Osteoblast (primary cell): ENCODE data around the gene TTC39B. TPM values are rescaled to one million over a fixed set of nuclear protein-coding genes. Genes with fewer than 3 reads are reported as not detected.

Experiments used
- DNase-seq: peaks from one replicate; pipeline ENCODE4 v3.0.0; 2011; ENCODE audit warnings: low spot score, mixed read lengths; ENCODE audit not compliant: insufficient read length; ENCODE audit errors: missing footprints
- H2AFZ ChIP-seq: 2 replicates; pipeline ENCODE4 v1.6.0; 2011; ENCODE audit warnings: mild to moderate bottlenecking, low read length
- H3K27ac ChIP-seq: 2 replicates; pipeline ENCODE4 v1.5.1; 2011; ENCODE audit warnings: mild to moderate bottlenecking, low read depth, low read length, moderate library complexity
- H3K27me3 ChIP-seq: 2 replicates; pipeline ENCODE4 v1.6.0; 2012; ENCODE audit warnings: mild to moderate bottlenecking, control low read depth, inconsistent platforms, low read length, moderate library complexity; ENCODE audit not compliant: insufficient read depth
- H3K36me3 ChIP-seq: 2 replicates; pipeline ENCODE4 v1.5.1; 2011; ENCODE audit warnings: mild to moderate bottlenecking, low read length, control low read depth, moderate library complexity; ENCODE audit not compliant: insufficient read depth
- H3K4me1 ChIP-seq: 2 replicates; pipeline ENCODE4 v1.5.1; 2011; ENCODE audit warnings: mild to moderate bottlenecking, low read length, control low read depth, moderate library complexity; ENCODE audit not compliant: insufficient read depth
- H3K4me2 ChIP-seq: 2 replicates; pipeline ENCODE4 v1.6.0; 2011; ENCODE audit warnings: mild to moderate bottlenecking, low read length; ENCODE audit not compliant: insufficient read depth
- H3K4me3 ChIP-seq: fragments of 200-600 bp; sonication (generic); 3 replicates; pipeline ENCODE4 v1.5.1; 2012; ENCODE audit warnings: mild to moderate bottlenecking, low read length, inconsistent platforms; ENCODE audit not compliant: insufficient read depth
- H3K79me2 ChIP-seq: 2 replicates; pipeline ENCODE4 v1.6.0; 2012; ENCODE audit warnings: mild to moderate bottlenecking, low read length, control low read depth, inconsistent platforms; ENCODE audit not compliant: insufficient read depth
- H3K9me3 ChIP-seq: 2 replicates; pipeline ENCODE4 v1.5.1; 2011; ENCODE audit warnings: low read depth, low read length, control low read depth
- H4K20me1 ChIP-seq: 2 replicates; pipeline ENCODE4 v1.6.0; 2012; ENCODE audit warnings: mild to moderate bottlenecking, low read length, control low read depth; ENCODE audit not compliant: insufficient read depth
- CTCF ChIP-seq: IDR thresholded peaks from 2 replicates; pipeline ENCODE4 v1.5.1; 2011; ENCODE audit warnings: mild to moderate bottlenecking, low read depth, low read length, moderate library complexity; ENCODE audit errors: extremely low read depth
- total RNA-seq: library from RNA; depleted of rRNA; stranded (reverse); fragments of >200 nt; gene quantifications from 2 replicates; pipeline ENCODE4 v1.2.3, GENCODE V29; 2012

Gene TTC39B
- 14.1 and 18.5 TPM in 2 replicates for total RNA-seq

GRCh38 chr9:15306757-15307522 lies at the start of gene TTC39B:
Gene TTC39B, minus strand, starts transcription at chr9:15307216. Its CDS starts 91 bp downstream, at chr9:15307125.
- Histone ChIP-seq H3K9me3 (no peaks in the 10 kb centered on the region), H4K20me1 (no peaks in the 10 kb centered on the region), H3K79me2 (peaks cover 16% of the 10 kb centered on the region), H3K4me3 (peak within 1 kb of the TSS; percentile 93), H3K4me1 (peaks cover 13% of the 10 kb centered on the region), H3K36me3 (no peaks in the 10 kb centered on the region), H3K27me3 (no peaks in the 10 kb centered on the region), H3K27ac (peak within 1 kb of the TSS; percentile 66), H2AFZ (peak within 1 kb of the TSS; percentile 98), H3K4me2 (peak within 1 kb of the TSS; percentile 88)
- peak; percentile 97 for DNase-seq
- TF ChIP-seq CTCF, result no peak

GRCh38 chr9:15355669-15356068 lies 48.7 kb upstream of the TTC39B start:
- no peak overlapping the region for H3K4me3 ChIP-seq
- DNase-seq, result no peak
- no peaks in the 10 kb centered on the region for H3K27me3 ChIP-seq
- no peaks in the 10 kb centered on the region for H3K79me2 ChIP-seq
- no peaks in the 10 kb centered on the region for H3K9me3 ChIP-seq
- no peaks in the 10 kb centered on the region for H4K20me1 ChIP-seq
- no peaks in the 10 kb centered on the region for H3K4me1 ChIP-seq
- H3K36me3 ChIP-seq, result no peaks in the 10 kb centered on the region
- H2AFZ ChIP-seq, result no peak overlapping the region
- H3K4me2 ChIP-seq, result no peak overlapping the region
- no peak for TF ChIP-seq CTCF
- H3K27ac ChIP-seq, result no peak overlapping the region

GRCh38 chr9:15354713-15355112 lies 47.7 kb upstream of the TTC39B start:
- H3K4me1 ChIP-seq, result no peaks in the 10 kb centered on the region
- H3K27ac ChIP-seq, result no peak overlapping the region
- H3K9me3 ChIP-seq, result no peaks in the 10 kb centered on the region
- no peak overlapping the region for H3K4me2 ChIP-seq
- no peaks in the 10 kb centered on the region for H3K36me3 ChIP-seq
- H2AFZ ChIP-seq, result no peak overlapping the region
- no peaks in the 10 kb centered on the region for H3K79me2 ChIP-seq
- DNase-seq, result no peak
- H3K4me3 ChIP-seq, result no peak overlapping the region
- no peaks in the 10 kb centered on the region for H4K20me1 ChIP-seq
- no peaks in the 10 kb centered on the region for H3K27me3 ChIP-seq
- no peak for TF ChIP-seq CTCF

GRCh38 chr9:15353892-15354291 lies 46.9 kb upstream of the TTC39B start:
- no peaks in the 10 kb centered on the region for H3K27me3 ChIP-seq
- no peaks in the 10 kb centered on the region for H3K9me3 ChIP-seq
- no peak overlapping the region for H3K4me3 ChIP-seq
- H4K20me1 ChIP-seq, result no peaks in the 10 kb centered on the region
- no peaks in the 10 kb centered on the region for H3K79me2 ChIP-seq
- H3K4me2 ChIP-seq, result no peak overlapping the region
- no peaks in the 10 kb centered on the region for H3K4me1 ChIP-seq
- TF ChIP-seq CTCF, result no peak
- DNase-seq, result no peak
- H2AFZ ChIP-seq, result no peak overlapping the region
- no peaks in the 10 kb centered on the region for H3K36me3 ChIP-seq
- H3K27ac ChIP-seq, result no peak overlapping the region
